LNCAP (cell line): ENCODE data around the gene PPARA.

Source experiments
- CTCF ChIP-seq: fragments of 450-650 bp; IDR thresholded peaks from 2 replicates; pipeline ENCODE4 v1.5.1; 2017; ENCODE audit warnings: mild to moderate bottlenecking

Gene PPARA

GRCh38 chr22:46140989-46141928, 9.1 kb upstream of the PPARA start:
- no peak for TF ChIP-seq CTCF

DNA sequence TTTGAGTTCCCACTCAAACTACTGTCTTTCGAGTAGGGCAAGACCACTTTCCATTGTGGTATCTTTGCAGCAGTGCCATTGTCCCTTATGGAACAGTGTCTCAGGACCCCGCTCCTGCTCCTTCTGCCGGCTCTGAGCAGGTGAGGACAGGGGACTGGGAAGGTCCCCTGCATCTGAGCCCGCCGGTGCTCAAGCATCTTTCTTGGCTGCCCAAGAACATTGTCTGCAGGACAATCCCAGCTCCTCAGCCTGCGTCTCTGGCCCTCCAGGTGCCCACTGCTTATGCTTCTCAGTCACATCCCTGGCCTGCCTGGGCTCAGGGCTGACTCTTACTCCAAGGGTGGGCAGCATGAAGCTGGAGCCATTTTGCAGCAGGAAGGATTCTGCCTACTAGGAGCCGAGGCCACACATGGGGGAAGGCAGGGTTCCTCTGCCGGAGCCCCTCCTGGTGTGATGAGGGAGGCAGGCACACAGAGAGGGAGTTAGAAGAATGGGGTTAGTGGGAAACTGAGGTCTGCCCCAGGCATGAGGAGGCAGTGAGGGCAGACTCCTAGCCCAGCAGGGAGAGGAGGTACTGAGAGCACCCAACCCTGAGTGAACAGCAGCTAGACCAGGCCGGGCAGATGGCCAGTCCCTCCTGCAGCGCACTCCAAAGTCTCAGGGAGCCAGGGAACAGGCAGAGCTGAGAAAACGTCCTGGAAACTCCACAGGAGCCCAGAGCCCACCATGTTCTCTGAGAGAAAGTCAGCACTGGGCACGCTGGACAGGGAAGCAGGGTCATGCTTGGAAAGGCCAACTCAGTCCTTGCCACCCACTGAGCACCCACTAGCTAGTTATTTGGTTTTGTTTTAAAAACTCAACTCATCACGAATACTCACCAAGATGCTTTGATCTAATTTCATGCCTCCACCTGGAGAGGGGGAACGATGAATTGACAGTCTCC, 7.5 kb upstream of the PPARA start:
- no peak for TF ChIP-seq CTCF

- TF ChIP-seq CTCF: no peak
Measured at GRCh38 chr22:46143491-46144147, 6.7 kb upstream of the PPARA start.

DNA sequence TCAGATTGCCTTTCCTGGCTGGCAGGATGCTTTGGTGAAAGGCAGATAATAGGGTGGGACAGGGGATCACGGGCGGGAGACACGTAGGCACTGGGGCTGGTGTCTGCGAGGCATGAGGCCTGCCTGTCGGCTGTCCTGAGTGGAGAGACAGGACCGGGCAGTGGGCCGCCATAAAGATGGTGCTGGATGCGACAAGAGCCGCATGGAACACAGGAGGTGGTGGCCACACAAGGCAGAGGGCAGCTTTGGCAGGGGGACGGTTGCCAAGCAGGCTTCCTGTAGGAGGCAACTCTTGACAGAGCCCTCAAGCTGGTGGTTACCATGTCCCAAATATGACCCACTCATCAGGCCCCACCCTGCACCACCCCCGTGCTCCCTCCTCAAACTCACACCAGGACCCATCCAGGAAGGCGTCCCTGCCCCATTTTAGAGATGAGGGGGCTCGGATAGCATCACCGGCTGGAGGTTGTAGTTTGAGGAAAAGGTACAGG, 4.9 kb upstream of the PPARA start:
- TF ChIP-seq CTCF: no peak

DNA sequence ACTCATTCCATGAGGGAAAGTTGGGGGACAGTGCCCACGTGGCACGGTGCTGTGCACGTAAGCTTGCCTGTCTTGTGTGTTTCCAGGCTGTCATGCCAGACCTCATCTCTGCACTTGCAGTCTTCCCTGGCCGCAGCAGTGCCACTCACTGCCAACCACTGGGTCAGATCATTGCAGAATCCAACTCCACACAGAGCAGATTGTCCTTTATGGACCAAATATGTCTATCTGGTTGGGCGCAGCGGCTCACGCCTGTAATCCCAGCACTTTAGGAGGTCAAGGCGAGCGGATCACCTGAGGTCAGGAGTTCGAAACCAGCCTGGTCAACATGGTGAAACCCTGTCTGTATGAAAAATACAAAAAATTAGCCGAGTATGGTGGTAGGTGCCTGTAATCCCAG, 4.4 kb upstream of the PPARA start:
- no peak for TF ChIP-seq CTCF

DNA sequence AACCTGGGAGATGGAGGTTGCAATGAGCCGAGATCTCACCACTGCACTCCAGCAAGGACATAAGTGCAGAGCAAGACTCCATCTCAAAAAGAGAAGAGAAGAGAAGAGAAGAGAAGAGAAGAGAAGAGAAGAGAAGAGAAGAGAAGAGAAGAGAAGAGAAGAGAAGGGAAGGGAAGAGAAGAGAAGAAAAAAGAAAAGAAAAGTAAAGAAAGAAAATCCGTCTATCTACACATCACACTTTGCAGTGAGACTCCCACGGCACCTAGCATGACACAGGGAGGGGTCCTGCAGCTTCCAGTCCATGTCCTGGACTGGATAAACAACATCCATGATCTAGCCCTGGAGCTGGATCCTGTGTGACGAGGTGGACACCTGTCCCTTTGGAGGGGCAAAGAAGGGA, 4.0 kb upstream of the PPARA start:
- TF ChIP-seq CTCF: no peak

- TF ChIP-seq CTCF: no peak
Measured at GRCh38 chr22:46147061-46147460, 3.3 kb upstream of the PPARA start.
